Posterior vena cava (tissue), 2 donors: ENCODE results near the gene FANK1. TPM values are rescaled to one million over a fixed set of nuclear protein-coding genes. Genes with fewer than 3 reads are reported as not detected.
"Not testable (repeated sequence)": the region's sequence is repeated elsewhere in the genome, so short reads cannot be mapped to it uniquely, and the experiment has no call there.

Experiments used
- DNase-seq: peaks from one replicate; pipeline ENCODE4 v3.0.0-alpha.2; 2020; ENCODE audit warnings: low spot score
- intact Hi-C, 2 donors: fragments of 100-400 bp; cut with DNase I; formaldehyde crosslinking; loops; one replicate each; pipeline versions ENCODE4 v1.14.1 to v1.14.2; 2022 to 2023
- total RNA-seq, 2 donors: library from RNA; stranded (reverse); fragmentation: NEBNext Ultra II Directional; extraction: Animal tissue kit (Norgen Biotek cat#: 25700); gene quantifications; one replicate each; pipeline ENCODE4 v1.2.1, GENCODE V29; 2021
- donor health status: DM: yes; HTN: yes; CAD: no.
- donor health status: DM: yes; HTN: yes; CAD: no.

The FANK1 gene
- total RNA-seq, 2 donors from 2014 or later = 1.5 to 3.0 TPM

DNA sequence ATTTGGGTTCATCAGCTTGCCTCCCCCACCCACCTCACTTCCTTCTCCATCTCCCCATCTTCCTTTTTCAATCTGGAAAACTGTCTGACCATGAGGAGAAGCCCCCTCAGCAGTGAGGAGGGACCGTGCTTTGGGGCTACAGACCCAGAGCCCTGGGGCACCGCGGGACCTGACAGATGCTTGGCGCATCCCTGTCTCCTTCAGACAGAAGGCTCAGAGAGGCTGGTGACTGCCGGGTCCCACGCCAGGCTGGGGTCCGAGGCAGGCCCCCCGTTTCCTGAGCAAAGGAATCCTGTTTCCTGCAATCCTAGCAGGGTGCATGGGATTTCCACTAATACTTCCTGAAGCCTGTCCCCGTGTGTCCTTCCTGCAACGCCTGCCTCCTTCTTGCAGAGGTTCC is 147.0 kb downstream of the FANK1 start:
- DNase-seq = no peak
- intact Hi-C loops = no loop called here

DNA sequence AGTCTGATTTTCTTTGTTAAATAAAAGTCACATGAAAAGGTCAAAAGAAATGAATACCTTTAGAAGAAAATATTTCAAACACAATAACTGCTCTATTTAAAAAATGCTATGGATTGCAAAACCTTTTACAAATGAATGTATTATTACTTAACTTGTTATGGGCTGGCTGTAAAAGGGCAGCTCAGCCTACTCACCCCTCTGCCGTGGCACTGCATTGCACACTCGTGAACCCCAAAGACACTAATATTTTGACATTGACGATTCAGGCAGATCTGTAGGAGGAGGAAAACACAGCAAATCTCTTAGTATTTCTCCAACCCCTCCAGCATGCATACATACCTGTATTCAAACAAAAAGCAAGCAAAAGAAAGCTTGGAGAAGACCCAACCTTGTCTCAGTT is 149.5 kb downstream of the FANK1 start:
- intact Hi-C loops = no loop called here
- no peak for DNase-seq

DNA sequence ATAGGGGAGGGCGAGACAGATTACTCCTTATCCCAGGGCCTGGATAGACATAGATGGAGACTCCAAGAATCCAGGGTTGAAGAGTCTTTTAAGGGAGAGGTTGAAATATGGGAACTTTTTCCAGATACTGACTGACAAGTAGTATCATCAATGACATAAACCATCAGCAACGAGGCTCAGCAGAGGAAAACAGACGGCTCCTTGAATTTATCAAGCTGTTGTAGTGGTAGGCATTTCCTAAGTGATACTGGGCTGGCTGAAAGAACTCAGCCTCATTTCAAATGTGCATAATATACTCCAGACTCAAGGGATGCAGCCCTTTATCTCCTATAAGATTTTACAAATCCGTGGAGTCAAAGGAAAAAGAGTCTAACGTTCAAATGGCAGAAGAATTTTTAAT is 150.5 kb downstream of the FANK1 start:
- no peak for DNase-seq

DNA sequence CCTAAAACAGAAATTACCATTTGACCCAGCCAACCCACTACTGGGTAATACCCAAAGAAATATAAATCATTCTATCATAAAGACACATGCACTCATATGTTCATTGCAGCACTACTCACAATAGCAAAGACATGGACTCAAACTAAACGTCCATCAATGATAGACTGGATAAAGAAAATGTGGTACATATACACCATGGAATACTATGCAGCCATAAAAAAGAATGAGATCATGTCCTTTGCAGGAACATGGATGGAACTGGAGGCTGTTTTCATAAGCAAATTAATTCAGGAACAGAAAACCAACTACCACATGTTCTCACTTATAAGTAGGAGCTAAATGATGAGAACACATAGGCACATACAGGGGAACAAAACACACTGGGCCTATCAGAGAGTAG is 151.4 kb downstream of the FANK1 start:
- DNase-seq, intact Hi-C loops: not testable (repeated sequence)

More for the DNA sequence above, 150.5 kb downstream of the FANK1 start:
- intact Hi-C loops = no loop called here

DNA sequence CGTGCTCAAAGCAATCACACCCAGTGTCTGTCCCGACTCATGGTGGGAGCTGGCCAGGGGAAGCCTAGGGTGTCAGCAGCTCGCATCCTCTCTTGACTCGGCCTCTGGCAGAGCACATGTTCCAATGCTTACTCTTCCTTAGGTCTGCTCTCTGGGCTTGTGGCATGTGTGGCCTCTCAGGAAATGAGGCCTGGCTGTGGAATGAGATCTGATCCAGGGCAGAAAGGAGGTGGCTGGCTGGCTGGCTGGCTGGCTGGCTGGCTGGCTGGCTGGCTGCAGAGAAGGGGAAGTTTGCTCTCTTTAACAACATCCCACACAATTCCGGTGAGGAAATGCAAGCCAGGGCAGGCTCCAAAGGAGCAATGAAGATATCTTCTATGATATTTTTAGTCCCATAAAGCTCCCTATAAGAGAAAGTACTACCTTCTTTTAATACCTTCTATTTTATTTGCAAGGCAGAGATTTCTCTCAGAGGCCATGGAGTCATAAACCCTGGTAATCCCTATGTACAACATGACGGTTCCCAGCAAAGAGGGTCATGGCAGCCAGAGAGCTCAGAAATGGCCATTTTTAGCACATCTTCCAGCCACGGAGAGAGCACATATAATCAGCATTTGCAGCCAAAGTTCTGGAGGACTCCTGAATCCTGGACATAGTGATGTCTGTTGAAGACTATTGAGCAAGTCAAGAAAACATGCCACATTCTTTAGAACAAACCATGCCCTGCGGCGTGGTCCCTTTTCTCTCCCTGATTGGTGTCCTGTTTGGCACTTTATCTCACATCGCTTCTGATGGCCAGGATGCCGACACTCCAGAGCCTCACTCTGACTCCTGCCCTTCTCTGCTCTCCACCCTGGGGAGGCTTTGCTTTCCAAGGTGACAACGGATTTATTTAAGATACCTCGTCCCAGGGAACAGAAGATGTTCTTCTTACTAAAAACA is 153.7 kb downstream of the FANK1 start:
- no peak for DNase-seq

DNA sequence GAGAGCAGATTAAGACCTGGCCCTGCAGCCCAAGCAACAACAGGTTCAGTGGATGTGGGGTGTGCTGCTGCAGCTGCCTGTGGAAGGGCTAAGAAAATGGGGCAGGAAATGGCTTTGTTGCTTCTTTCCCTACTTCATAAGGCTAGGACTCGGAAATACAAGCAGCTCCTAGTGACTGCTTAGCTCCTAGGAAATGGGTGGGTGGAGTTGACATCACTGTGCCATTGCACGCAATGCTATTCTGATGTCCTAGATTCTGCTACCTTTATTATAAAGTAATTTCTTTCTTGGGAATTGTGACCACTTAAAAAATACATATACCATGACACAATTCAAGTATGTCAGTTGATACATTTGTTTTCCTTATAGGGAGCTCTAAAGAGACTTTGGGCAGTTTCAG is 155.8 kb downstream of the FANK1 start:
- intact Hi-C loops = no loop called here
- no peak for DNase-seq

More for the DNA sequence above, 153.7 kb downstream of the FANK1 start:
- intact Hi-C loops = no loop called here

DNA sequence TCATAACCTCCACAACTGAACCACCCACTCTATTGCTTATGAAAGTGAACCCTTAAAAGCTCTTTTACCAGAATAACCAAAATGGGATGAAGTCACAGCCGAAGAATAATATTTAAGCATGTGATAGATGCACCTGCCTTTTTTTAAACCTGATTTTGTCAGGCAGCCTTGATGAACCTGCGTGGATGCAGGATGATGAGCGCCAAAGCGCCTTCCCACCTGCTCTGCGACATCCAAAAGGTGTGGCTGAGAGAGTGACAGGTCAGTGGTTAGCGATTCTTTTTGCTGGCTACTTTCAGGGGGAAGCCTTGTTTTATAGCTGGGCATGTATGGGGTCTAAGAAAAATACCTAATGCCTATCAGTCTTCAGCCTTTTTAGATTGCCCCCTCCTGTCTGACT is 157.8 kb downstream of the FANK1 start:
- intact Hi-C loops = no loop called here

DNA sequence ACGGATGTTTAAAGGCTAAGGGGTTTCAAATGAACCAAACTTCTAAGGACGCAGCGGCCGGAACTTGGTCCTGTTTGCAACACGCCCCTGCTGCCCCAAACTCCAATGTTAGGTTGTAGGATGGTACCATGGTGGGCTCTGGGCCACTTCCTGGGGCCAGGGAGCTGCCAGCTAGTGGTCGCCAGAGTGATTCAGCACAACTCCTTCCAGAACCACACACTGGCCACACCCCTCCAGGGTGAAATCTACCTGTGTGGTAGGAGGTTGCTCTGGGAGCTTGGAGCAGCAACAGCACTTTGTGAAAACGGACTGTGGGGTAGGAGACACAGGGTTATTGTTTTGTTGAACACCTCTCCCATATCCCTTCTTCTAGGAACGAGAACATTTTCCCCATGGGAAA is 161.1 kb downstream of the FANK1 start:
- DNase-seq = no peak
- intact Hi-C loops = no loop called here

More for the DNA sequence above, 157.8 kb downstream of the FANK1 start:
- no peak for DNase-seq

DNA sequence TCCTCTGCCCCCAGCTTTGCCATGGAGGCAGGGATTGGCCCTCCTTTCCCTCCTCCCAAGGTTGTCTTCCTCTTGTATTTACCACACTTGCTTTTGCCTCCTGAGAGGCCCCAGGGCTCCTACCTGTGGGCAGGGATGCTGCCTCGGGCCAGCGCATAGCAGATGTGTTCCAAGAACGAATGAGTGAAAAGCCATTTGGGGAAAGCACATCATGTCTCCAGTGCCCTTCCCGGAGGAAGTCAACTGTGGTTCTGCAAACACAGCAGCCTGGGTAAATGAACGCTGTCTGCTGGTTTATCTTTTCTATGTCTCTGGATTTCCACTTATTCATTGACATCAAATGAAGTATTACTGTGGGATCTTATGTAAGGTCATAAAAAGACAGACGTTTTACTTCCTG is 161.7 kb downstream of the FANK1 start:
- DNase-seq = no peak
- intact Hi-C loops = no loop called here

DNA sequence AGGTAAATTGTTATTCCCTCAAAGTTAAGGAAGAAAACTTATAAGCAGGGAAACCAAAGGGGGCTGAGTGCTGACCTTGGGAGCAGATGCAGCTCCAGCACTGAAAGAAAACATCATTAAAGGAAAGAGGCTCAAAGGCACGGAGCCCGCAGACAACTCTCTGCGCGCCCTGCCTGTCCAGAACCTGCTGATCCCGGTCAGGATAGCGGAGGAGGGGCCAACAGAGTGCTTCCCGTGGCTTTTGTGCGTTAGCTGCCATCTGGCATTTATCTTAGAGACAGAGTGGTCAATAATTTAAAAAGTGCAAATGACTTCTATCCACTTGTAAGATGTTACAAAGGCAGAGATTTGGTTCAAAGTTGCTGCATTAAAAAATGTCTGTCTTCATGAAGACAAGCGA is 162.1 kb downstream of the FANK1 start:
- intact Hi-C loops = no loop called here
- no peak for DNase-seq

Other genes with a start within 250 kb of the FANK1 start
- not detected for gene TEX36, start 213.4 kb upstream of the FANK1 start, total RNA-seq
- 10 to 100 TPM; 13.5 to 16.8 TPM for gene EDRF1, start 176.9 kb upstream of the FANK1 start, total RNA-seq
- under 1 TPM; 0.28 to 0.38 TPM for gene MMP21, start 120.7 kb upstream of the FANK1 start, total RNA-seq
- gene UROS, start 73.3 kb upstream of the FANK1 start, total RNA-seq = 10 to 100 TPM; 28.2 to 31.4 TPM
- 10 to 100 TPM; 37.5 to 38.8 TPM for gene BCCIP, start 73.0 kb upstream of the FANK1 start, total RNA-seq
- gene DHX32, start 15.3 kb upstream of the FANK1 start, total RNA-seq = 10 to 100 TPM; 19.0 to 25.1 TPM